AG04449 (cell line): ENCODE results near the gene NEMP2.

Experiments used
- CTCF ChIA-PET: fragments of 350-600 bp; formaldehyde crosslinking; extraction: SDS; loops from one replicate; lab custom pipeline; 2021; ENCODE audit warnings: antibody characterized with exemption; lab: Yijun Ruan, JAX
- POLR2A ChIA-PET: fragments of 400-600, 350-600 bp; formaldehyde crosslinking; extraction: SDS; loops from one replicate; lab custom pipeline; 2020; ENCODE audit warnings: antibody characterized with exemption, inconsistent platforms; lab: Yijun Ruan, JAX
- DNase-seq: peaks from one replicate; pipeline ENCODE4 v3.0.0-alpha.2; 2010; ENCODE audit warnings: low read depth, low spot score
- H3K4me3 ChIP-seq: 2 replicates; pipeline ENCODE4 v1.5.1; 2011; ENCODE audit warnings: low read depth, mild to moderate bottlenecking, control low read depth, low read length
- TF ChIP-seq, protein P1 (sequence below): IDR thresholded peaks from one replicate; pipeline ENCODE4 v1.5.1; 2011; ENCODE audit warnings: mild to moderate bottlenecking, moderate library complexity, low read length, control low read depth, inconsistent platforms; ENCODE audit not compliant: insufficient read depth; ENCODE audit errors: missing control alignments

The NEMP2 gene

GRCh38 chr2:190505696-190506095 is 28.8 kb downstream of the NEMP2 start:
- CTCF ChIA-PET, result interaction anchor here (1.4 kb wide), 1 partner anchor 185 kb away, joined by 3 read pairs; no protein-coding TSS in a partner anchor
- H3K4me3 ChIP-seq, result no peak overlapping the region
- no peak for DNase-seq
- POLR2A ChIA-PET, result no interaction called here
- TF ChIP-seq, protein P1, sequence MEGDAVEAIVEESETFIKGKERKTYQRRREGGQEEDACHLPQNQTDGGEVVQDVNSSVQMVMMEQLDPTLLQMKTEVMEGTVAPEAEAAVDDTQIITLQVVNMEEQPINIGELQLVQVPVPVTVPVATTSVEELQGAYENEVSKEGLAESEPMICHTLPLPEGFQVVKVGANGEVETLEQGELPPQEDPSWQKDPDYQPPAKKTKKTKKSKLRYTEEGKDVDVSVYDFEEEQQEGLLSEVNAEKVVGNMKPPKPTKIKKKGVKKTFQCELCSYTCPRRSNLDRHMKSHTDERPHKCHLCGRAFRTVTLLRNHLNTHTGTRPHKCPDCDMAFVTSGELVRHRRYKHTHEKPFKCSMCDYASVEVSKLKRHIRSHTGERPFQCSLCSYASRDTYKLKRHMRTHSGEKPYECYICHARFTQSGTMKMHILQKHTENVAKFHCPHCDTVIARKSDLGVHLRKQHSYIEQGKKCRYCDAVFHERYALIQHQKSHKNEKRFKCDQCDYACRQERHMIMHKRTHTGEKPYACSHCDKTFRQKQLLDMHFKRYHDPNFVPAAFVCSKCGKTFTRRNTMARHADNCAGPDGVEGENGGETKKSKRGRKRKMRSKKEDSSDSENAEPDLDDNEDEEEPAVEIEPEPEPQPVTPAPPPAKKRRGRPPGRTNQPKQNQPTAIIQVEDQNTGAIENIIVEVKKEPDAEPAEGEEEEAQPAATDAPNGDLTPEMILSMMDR, result no peak

GRCh38 chr2:190504912-190505311 is 29.6 kb downstream of the NEMP2 start:
- TF ChIP-seq, protein P1, result no peak
- DNase-seq, result no peak
- no peak overlapping the region for H3K4me3 ChIP-seq
- ChIA-PET CTCF (no interaction called here), POLR2A (no interaction called here)

DNA sequence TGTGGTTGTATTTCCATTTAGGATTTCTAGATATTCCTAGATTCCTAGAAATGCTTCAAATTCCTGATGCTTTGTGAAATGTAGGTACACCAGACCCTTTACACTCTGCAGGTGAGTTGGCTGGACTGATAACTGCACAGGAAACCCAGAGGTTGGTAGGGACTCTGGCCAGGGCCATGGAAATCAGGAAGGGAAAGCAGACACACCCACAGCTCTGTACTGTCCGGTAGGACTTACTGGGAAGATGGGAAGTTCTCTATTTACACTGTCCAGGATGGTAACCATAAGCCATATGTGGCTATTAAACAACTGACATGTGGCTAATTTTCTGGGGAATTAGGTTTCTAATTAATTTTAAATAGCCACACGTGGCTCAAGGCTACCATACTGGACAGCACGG is 31.4 kb downstream of the NEMP2 start:
- no peak overlapping the region for H3K4me3 ChIP-seq
- DNase-seq, result no peak
- ChIA-PET CTCF (interaction anchor here (0.6 to 3.0 kb wide), 3 partner anchors 8 to 414 kb away, joined by 3 to 16 read pairs (median 3); no protein-coding TSS in a partner anchor), POLR2A (no interaction called here)
- TF ChIP-seq, protein P1, result no peak

DNA sequence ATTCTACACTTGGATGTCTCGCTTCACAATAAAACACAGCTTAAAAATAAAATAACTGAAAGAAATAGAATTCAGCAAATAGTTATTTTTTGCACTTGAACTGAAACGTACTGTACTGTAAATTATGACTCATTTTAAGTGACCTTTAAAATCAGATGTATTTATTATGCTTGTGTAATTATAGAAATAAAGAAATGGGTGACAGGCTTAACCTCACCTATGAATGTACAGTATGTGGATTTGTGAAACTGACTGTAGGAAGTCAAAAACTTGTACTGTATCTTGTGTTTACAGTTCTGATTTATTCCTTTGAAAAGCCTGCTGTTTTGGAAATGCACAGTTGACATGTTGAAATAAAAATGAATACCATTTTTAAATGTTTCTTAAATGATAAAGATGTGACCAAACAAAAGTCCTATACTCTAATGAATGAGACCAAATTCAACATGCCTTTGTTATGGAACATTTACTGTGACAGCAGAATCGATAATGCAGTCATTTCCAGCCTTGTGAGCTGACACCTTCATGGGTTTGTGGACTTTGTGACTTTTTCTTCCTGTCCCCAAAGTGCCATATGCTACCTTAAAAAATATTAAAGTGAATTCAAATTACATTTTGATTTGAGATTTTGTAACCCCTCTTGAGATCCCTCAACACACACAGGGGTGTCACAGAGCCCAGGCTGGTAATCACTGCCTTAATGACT is 32.7 kb downstream of the NEMP2 start:
- no peak overlapping the region for H3K4me3 ChIP-seq
- no peak for DNase-seq
- POLR2A ChIA-PET, result no interaction called here
- TF ChIP-seq, protein P1, result no peak
- CTCF ChIA-PET, result interaction anchor here (3.0 kb wide), 1 partner anchor 10 kb away, joined by 16 read pairs; no protein-coding TSS in a partner anchor

GRCh38 chr2:190501231-190501630 is 33.3 kb downstream of the NEMP2 start:
- CTCF ChIA-PET, result interaction anchor here (1.1 to 3.0 kb wide), 2 partner anchors 10 to 412 kb away, joined by 3 to 16 read pairs; no protein-coding TSS in a partner anchor
- TF ChIP-seq, protein P1, result no peak
- POLR2A ChIA-PET, result no interaction called here
- no peak overlapping the region for H3K4me3 ChIP-seq
- DNase-seq, result no peak

GRCh38 chr2:190500054-190500502 is 34.4 kb downstream of the NEMP2 start:
- ChIA-PET CTCF (interaction anchor here (0.7 to 1.1 kb wide), 2 partner anchors 11 to 411 kb away, joined by 3 read pairs; no protein-coding TSS in a partner anchor), POLR2A (no interaction called here)
- no peak overlapping the region for H3K4me3 ChIP-seq
- TF ChIP-seq, protein P1, result no peak
- no peak for DNase-seq
